Fibroblast of lung (primary cell): ENCODE results near the gene SERPINB5.

ENCODE experiments used
- EZH2 ChIP-seq: IDR thresholded peaks from 2 replicates; pipeline ENCODE4 v1.5.1; 2012; ENCODE audit warnings: low read length, control low read depth, mild to moderate bottlenecking; ENCODE audit errors: missing control alignments
- TF ChIP-seq, protein P1 (sequence below), 2 donors: IDR thresholded peaks in 1 of 2; conservative IDR thresholded peaks in 1 of 2; 1 replicate in 1 of 2; 2 replicates in 1 of 2; pipeline ENCODE4 v1.5.1; 2011 to 2012; ENCODE audit warnings: low read length in 2 of 2, control low read depth in 1 of 2, inconsistent platforms in 1 of 2, low read depth in 1 of 2, mild to moderate bottlenecking in 1 of 2

DNA sequence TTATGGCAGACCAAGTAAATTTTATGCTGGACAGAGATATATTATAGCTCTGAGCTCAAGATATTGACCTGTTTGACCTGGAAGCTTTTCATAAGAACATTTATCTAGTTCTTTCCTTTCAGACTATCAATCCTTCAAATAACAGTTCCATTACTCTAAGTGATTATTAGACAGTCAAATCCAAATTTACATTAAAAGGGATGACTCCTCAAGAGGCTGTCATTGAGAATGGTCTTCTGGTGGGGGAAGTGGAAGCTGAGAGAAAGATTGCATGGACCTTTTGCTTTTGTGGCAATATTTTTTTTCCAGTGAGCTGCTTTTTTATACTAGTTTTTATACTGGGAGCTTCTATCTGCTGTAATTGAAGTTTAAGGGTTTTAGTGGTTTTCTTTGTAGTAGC lies 50.5 kb downstream of the SERPINB5 start:
- TF ChIP-seq, protein P1, sequence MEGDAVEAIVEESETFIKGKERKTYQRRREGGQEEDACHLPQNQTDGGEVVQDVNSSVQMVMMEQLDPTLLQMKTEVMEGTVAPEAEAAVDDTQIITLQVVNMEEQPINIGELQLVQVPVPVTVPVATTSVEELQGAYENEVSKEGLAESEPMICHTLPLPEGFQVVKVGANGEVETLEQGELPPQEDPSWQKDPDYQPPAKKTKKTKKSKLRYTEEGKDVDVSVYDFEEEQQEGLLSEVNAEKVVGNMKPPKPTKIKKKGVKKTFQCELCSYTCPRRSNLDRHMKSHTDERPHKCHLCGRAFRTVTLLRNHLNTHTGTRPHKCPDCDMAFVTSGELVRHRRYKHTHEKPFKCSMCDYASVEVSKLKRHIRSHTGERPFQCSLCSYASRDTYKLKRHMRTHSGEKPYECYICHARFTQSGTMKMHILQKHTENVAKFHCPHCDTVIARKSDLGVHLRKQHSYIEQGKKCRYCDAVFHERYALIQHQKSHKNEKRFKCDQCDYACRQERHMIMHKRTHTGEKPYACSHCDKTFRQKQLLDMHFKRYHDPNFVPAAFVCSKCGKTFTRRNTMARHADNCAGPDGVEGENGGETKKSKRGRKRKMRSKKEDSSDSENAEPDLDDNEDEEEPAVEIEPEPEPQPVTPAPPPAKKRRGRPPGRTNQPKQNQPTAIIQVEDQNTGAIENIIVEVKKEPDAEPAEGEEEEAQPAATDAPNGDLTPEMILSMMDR (conservative IDR thresholded peaks at IDR 0.05 in 1 of 2, IDR thresholded peaks at IDR 0.05 in 1 of 2; ENCODE audit: low read depth in 1 of 2, low read length in 2 of 2) = no peak
- TF ChIP-seq EZH2 = no peak
